WERI-Rb-1 (cell line): ENCODE data around the gene VDR.

Experiments used
- DNase-seq: peaks from one replicate; pipeline ENCODE4 v3.0.0-alpha.2; 2020
- H3K27ac ChIP-seq: fragments of 250-450 bp; sonication (Bioruptor Pico); 2 replicates; pipeline ENCODE4 v1.5.1; 2020; ENCODE audit warnings: mild to moderate bottlenecking, moderate library complexity
- H3K27me3 ChIP-seq: fragments of 250-450 bp; sonication (Bioruptor Pico); 2 replicates; pipeline ENCODE4 v1.5.1; 2021; ENCODE audit warnings: mild to moderate bottlenecking, low read depth, moderate library complexity; ENCODE audit not compliant: insufficient read depth, severe bottlenecking
- H3K36me3 ChIP-seq: fragments of 250-450 bp; sonication (Bioruptor Pico); 2 replicates; pipeline ENCODE4 v1.5.1; 2020; ENCODE audit warnings: mild to moderate bottlenecking, moderate library complexity
- H3K4me3 ChIP-seq: 2 replicates; pipeline ENCODE4 v1.5.1; 2011; ENCODE audit warnings: low read depth, mild to moderate bottlenecking, control low read depth, low read length
- H3K9me3 ChIP-seq: fragments of 250-450 bp; sonication (Bioruptor Pico); 2 replicates; pipeline ENCODE4 v1.5.1; 2021; ENCODE audit warnings: mild to moderate bottlenecking, moderate library complexity; ENCODE audit not compliant: severe bottlenecking
- CTCF ChIP-seq: IDR thresholded peaks from 2 replicates; pipeline ENCODE4 v1.5.1; 2011; ENCODE audit warnings: low read depth, mild to moderate bottlenecking, control low read depth, inconsistent platforms, low read length

VDR gene

GRCh38 chr12:47849261-47849660, 55.5 kb downstream of the VDR start:
- H3K4me3 ChIP-seq, result no peak overlapping the region
- H3K27me3 ChIP-seq, result no peaks in the 10 kb centered on the region
- TF ChIP-seq CTCF, result no peak
- H3K27ac ChIP-seq, result no peak overlapping the region
- no peaks in the 10 kb centered on the region for H3K36me3 ChIP-seq
- DNase-seq, result no peak
- no peaks in the 10 kb centered on the region for H3K9me3 ChIP-seq

DNA sequence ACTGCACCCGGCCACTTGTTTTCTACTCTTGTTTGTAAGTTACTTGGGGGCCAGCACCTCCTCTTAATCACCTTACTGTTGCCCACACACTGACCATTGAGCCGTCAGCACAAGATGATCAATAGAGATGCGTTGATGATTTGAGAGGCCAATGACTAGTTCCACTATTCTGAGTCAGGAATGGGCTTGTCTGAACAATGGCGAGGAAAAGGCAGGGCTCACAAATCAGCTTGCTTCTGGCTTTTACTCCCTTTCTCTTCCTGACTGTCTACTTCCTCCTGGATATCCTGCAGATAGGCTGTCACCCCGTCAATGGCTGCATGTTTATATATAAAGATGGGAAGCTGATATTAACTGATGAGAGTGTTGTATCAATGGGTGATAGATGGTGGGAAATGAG, 55.9 kb downstream of the VDR start:
- Histone ChIP-seq H3K27ac (no peak overlapping the region), H3K9me3 (no peaks in the 10 kb centered on the region), H3K36me3 (no peaks in the 10 kb centered on the region), H3K27me3 (no peaks in the 10 kb centered on the region), H3K4me3 (no peak overlapping the region)
- no peak for TF ChIP-seq CTCF
- no peak for DNase-seq

GRCh38 chr12:47846294-47846996, 58.3 kb downstream of the VDR start:
- no peak overlapping the region for H3K4me3 ChIP-seq
- no peak for TF ChIP-seq CTCF
- no peaks in the 10 kb centered on the region for H3K9me3 ChIP-seq
- no peak overlapping the region for H3K27ac ChIP-seq
- H3K36me3 ChIP-seq, result no peaks in the 10 kb centered on the region
- no peaks in the 10 kb centered on the region for H3K27me3 ChIP-seq
- no peak for DNase-seq

DNA sequence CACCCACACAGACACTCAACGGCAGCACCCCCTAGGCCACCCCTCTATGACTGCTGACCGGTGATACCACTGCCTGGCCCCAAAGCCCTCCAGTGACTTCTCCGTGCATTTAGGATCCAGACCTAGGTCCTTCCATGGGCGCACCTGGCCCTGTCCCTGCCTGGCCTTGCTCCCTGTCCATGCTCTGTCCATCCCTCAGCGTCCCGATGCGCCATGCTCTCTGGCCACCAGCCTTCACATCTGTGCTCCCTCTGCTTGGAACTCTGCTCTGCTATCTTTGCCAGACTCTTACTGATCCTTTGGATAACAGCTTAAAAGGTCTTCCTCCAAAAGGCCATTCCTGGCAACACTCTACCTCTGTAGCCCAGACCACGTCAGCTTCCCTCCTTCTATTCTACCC, 59.7 kb downstream of the VDR start:
- no peak for DNase-seq
- H3K27me3 ChIP-seq, result no peaks in the 10 kb centered on the region
- H3K36me3 ChIP-seq, result no peaks in the 10 kb centered on the region
- no peaks in the 10 kb centered on the region for H3K9me3 ChIP-seq
- TF ChIP-seq CTCF, result no peak
- no peak overlapping the region for H3K4me3 ChIP-seq
- H3K27ac ChIP-seq, result no peak overlapping the region

- Histone ChIP-seq H3K4me3 (no peak overlapping the region), H3K9me3 (no peaks in the 10 kb centered on the region), H3K27me3 (no peaks in the 10 kb centered on the region), H3K27ac (peak overlapping the region; percentile 9; the same call in 1 of the 2 replicates), H3K36me3 (no peaks in the 10 kb centered on the region)
- no peak for DNase-seq
- TF ChIP-seq CTCF, result no peak
Measured at GRCh38 chr12:47844264-47845019, 60.4 kb downstream of the VDR start.
